Skin epidermis (tissue), 12 donors: ENCODE measurements around the gene XXYLT1.
"Not testable (repeated sequence)": the region's sequence is repeated elsewhere in the genome, so short reads cannot be mapped to it uniquely, and the experiment has no call there.

ENCODE experiments used
- H3K27ac ChIP-seq, 21 experiments: fragments of 200-600 bp; sonication (generic) in 11 of 21; one replicate each; pipeline ENCODE4 v1.5.0; 2020; ENCODE audit warnings: mild to moderate bottlenecking in 3 of 21, inconsistent platforms in 2 of 21, moderate library complexity in 2 of 21
- H3K4me3 ChIP-seq, 7 experiments: fragments of 200-600 bp; sonication (generic) in 2 of 7; one replicate each; pipeline ENCODE4 v1.5.0; 2020; ENCODE audit warnings: inconsistent platforms in 2 of 7, mild to moderate bottlenecking in 2 of 7, moderate library complexity in 1 of 7

XXYLT1 gene

DNA sequence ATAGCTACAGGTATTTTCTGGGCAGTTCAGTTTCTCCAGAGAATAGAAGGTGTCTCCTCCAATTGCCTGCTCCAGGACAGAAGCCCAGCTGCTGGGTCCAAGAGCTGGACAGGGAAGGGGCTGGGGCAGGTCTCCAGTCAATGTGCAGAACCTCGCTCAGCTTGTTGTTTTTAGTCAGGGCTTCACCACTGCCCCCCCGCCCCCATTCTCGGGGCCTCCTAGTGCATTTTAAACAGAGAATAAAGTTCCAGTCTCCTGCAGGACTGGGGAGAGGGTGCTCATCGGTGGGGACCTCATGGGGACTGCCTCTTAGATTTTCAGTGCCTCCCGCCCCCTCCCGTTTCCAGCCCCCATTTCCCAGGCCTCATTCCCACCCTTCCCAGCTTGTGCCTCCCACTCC, 216.6 kb downstream of the XXYLT1 start:
- Histone ChIP-seq H3K4me3 (no peak overlapping the region), H3K27ac (no peak overlapping the region)

DNA sequence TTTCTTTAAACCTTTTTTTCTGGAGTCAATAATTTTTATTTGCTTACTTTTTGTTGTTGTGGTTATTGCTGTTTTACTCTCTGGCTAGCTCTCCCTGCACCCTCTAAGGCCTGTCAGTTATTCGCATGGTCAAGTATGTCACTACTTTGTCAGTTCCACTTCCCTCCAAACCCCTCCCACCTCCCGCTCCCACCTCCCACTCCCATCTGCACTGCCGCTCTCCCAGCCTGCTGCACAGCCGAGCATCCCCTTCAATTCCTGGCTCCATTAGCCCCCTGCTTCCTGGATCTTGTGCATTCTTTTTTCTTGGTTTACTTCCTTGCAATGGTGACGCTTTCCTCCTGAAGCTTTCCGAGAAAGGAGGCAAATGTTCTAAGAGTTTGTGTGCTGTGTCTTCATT, 218.0 kb downstream of the XXYLT1 start:
- Histone ChIP-seq H3K4me3 (no peak overlapping the region), H3K27ac (no peak overlapping the region)

DNA sequence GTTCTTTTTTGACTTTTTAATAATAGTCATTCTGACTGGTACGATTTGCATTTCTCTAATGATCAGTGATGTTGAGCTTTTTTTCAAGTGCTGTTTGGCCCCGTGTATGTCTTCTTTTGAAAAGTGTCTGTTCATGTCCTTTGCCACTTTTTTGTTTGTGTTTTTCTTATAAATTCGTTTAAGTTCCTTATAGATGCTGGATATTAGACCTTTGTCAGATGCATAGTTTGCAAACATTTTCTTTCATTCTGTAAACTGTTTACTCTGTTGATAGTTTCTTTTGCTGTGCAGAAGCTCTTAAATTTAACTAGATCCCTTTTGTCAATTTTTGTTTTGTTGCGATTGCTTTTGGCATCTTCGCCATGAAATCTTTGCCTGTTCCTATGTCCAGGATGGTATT, 220.7 kb downstream of the XXYLT1 start:
- H3K4me3 ChIP-seq, H3K27ac ChIP-seq: not testable (repeated sequence)

DNA sequence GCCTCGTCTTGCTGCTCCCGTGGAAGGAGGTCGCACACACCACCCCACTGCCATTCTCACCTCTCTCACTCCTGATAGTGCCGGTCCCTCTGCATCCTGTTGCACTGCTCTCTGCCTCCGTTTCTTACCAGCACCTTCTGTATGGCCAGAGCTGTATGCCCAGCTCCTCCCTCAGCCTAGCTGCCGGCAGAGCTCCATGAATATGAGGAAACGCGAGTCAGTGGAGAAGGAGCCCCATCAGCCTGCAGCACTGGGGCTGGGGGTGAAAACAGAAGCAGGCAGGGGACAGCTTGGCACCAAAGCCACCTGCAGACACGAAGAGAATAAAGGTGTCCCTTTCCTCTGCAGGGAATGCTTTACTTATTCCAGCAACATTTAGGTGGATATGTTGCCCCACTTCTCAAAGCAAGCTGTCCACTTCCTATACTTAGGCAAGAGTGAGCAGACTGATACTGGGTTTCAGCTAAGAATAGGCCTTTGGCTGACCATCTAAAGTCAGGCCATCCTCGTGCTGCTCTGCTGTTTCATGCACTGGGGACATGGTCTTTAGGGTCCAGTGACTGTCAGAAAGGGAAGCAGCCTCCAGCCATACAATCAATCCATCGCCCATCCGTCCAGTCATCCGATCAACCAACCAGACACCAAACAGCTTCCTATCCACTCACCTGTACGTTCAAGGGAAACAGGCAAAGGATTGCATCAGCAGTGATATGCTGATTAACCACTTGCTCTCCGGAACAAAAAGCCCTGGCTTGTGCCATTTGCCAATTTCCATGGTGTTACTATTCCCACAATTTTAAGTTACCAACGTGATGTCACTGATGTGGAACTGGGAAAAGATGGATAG, 222.7 kb downstream of the XXYLT1 start:
- Histone ChIP-seq H3K27ac (no peak overlapping the region), H3K4me3 (no peak overlapping the region)

DNA sequence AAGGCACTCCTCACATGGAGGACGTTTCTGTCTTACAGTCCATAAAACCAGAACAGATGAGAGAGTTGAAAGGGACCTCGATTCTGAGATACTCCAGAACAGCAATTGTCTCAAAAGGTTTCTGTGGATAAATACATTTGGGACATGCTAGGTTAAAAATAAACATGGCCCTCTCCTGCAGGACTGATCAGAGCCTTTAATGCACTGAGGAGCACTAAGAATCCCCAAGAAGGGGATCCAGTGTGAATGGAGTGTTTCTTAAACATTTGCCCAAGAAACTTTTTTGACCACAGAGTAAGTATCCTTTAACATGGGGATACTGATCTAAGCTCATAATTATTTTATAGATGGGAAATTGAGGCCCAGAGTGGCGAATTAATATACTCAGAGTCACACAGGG, 223.4 kb downstream of the XXYLT1 start:
- H3K4me3 ChIP-seq = no peak overlapping the region
- no peak overlapping the region for H3K27ac ChIP-seq

DNA sequence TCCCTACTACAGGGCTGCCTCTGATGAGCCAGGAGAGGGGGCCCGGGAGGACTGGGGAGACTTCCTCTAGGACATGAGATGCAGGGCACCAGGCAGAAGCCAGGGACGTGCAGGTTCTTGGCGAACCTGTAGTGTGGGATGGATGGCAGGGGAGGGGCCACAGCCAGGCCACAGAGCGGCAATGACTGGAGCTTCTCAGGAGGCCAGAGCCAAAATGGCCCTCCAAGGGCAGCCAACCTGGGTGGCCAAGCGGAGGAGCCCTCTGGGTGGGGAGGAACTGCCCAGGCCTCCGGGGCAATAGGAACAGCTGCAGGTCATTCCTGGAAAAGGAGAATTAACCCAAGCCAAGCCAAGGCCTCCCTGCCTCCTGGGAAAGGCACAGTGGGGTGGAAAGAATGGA, 224.5 kb downstream of the XXYLT1 start:
- H3K27ac ChIP-seq = no peak overlapping the region
- H3K4me3 ChIP-seq = no peak overlapping the region

DNA sequence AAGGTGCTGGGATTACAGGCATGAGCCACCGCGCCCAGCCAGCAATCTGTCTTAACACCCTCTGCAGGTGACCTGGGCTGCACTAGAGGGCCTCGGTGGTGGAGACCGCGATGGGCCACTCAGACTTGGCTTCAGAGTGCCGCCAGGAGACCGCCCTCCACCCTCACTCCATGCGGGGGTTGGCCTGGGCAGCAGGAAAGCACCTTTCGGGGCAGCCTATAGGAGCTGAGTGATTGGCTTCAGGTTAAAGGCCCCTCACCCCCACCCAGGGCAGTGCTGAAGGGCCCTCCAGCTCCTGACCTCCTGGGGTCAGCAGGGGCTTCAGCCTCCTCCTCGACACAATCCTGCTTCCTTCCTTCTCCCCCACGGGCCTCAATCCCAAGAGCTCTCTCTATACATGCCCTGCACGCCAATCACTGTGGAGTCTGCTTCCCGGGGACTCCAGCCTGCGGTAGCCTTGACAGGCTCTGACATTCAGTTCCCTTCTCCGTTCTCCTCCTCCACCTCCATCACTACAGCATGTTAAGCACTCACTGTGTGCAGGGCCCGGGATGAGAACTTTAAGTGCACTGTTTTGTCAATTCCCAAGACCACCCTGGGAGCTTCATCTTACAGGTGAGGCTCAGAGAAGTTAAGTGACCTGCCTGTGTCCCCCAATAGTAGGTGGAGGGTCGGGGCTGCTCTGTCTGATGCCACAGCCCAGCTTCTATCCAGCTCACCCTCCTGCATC, 225.3 kb downstream of the XXYLT1 start:
- no peak overlapping the region for H3K27ac ChIP-seq
- H3K4me3 ChIP-seq = no peak overlapping the region

DNA sequence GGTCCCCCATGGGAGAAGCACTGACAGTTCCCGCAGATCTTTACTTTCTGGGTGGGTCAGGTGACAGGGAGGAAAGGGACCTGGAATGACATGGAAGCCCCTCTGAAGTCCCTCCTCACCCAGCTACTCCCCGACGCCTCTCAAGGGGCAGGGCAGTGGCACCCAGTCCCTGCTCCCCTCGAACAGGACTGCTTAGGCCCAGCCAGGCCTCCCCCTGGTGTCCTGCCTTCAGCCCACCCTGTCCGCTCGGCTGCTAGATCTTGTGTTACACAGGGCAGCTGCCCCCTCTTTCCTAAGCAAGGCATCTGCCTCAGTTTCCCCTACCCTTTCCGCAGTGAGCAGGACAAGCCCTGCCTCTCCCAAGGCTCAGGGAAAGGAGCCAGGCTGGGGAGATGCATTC, 226.5 kb downstream of the XXYLT1 start:
- no peak overlapping the region for H3K27ac ChIP-seq
- H3K4me3 ChIP-seq = no peak overlapping the region

DNA sequence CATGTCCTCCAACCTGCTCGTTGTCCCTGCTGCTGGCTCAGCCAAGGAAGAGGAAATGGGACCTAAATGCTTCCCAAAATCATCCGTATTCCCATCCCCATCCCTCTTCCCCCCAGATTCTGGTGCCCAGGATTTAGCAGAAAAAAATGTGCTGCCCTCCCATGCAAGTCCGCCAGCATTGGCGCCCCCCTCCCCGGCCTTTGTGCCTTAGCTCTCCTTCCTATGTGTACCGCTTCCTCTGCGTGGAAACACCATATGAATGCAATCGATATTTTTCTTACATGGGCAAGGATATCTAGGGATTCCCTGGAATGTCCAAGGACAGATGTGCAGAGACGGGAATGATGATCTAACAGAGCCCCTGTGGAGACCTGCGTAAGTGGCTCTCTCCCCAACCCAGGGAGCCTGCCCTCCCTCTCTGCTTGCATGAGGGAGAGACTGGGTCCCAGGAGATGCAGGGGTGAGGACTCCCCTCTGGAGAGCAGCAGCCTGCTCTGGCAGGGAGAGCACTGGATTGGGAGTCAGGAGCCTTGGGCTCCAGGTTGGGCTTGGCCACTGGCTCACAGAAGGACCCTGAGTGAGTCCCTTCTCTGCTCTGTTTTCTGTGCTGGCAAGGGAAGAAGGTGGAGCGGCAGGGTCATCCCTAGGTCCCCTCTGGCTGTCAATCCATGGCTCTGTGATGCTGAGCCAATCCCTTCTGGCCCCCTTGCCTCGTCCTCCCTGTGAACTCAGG, 227.2 kb downstream of the XXYLT1 start:
- H3K27ac ChIP-seq = no peak overlapping the region
- H3K4me3 ChIP-seq = no peak overlapping the region

DNA sequence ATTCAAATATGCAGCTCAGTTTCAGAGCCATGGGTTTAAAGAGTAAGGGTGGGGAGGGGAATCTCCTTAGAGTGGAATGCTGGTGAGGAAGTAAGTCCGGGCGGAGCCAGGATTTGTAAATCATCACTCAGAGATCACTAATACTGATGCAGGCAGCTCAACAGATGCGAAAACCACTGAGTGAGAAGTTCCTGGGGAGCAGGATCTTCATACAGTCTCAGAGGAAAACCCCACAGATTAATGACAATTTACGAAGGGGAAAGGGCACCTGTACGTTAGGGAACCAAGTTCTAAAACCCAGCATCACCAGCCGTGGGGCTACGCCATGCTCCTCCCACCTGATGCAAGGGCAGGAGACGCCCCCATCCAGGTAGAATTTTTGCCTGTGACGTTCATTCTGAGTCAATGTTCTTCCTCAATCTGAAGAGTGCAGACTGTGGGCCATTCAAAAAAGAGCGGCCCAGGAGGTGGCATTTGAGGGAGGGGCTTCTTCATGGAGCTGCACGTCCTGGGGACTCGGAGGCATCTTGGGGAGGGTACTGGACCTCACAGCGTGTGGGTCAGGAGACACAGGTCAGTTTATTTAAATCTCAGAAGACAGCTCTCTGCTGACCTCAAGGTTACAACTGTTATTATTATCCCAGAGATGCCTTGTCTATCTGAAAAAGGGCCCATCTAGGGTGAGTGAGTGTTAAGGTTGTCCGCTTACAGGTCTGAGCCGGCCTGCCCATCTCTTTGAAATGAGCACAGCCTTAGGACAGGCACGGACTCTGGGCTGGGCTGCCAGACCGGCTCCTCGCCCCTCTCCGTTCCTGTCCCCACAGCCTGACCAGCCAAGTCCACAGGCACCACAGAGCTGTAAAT, 228.0 kb downstream of the XXYLT1 start:
- Histone ChIP-seq H3K27ac (no peak overlapping the region), H3K4me3 (no peak overlapping the region)

DNA sequence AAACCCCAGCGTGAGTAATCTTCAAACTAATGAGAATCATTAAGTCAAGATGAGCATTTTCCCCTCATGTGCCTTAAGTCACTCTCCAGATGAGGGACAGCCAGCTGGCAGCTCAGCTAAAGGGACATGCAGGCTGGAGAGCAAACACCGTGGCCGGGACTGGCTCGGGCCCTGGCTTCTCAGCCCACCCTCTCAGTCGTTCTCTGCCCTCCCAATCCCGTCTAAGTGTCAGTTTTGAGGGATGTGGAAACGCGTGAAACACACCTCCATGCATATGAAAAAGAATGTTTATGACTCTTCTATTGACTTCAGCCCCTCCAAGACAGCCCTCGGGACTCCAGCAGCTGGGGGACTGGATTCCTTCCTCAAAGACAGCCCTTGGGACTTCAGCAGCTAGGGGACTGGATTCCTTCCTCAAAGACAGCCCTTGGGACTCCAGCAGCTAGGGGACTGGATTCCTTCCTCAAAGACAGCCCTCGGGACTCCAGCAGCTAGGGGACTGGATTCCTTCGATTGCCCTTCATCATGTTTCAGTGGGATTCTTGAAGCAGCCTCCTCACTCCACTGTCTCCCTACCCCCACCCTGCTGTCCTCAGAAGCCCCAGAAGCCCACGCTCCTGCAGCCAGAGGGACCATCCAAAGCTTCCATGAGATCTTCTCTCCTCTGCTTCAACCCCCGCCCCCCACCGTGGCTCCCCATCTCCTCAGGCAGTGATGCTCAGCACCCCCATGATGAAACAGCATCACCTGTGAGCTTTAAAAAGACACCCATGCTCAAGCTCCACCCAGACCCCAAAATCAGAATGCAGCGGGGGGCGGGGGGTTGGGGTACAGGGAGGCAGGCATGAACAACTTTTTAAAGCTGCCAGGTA, 228.9 kb downstream of the XXYLT1 start:
- Histone ChIP-seq H3K27ac (no peak overlapping the region), H3K4me3 (no peak overlapping the region)

DNA sequence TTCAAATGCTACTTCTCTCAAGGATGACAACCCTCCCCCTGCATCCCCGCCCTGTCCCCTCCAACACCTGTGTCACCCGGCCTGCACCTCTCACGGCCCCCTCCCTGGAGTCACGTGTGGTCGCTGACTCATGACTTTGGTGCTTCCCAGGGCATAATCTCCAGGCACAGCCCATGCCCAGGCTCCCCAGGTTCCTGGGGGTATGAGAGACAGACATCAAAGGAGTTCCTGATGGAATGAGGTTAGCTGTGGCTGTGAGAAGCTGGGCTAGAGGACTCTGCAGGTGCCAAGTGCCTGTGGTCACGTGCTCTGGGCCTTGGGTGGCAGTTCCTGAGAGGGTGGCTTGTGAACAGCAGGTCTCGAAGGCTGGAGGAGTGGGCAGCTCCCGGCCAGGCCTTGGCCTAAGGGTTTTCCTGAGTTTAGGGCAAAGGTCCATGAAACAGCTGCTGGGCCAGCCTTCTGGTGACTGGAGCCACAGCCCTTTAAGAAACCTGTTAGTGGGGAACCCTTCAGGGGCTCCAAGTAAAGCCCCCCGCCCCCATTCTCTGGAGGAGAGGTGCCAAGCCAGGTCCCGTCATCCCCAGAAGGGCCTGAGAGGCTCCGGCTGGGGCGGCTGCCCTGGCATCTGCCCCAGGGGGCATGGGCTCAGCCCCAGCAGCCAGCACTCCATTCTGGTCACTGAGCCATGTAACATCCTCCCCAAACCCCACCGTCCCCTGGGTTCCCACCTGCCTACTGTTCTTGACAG, 230.0 kb downstream of the XXYLT1 start:
- H3K4me3 ChIP-seq = no peak overlapping the region
- no peak overlapping the region for H3K27ac ChIP-seq

DNA sequence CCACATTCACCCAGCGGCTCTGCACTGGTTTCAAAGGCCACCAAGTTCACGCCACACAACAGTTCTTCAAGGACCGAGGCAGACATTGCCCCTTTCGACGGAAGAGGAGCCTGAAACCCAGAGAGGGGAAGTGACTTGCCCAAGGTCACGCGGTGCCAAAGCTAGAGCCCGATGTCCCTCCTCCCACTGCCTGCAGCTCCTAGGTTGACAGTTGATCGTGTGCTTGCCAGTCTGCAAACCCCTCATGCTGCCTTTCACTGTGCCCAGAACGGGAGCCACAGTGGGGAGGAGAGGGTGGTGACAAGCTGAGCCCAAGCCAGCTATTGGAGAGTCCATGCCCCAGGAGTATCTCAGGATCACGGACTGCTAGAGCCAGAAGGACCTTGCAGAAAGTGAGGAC, 230.9 kb downstream of the XXYLT1 start:
- Histone ChIP-seq H3K27ac (no peak overlapping the region), H3K4me3 (no peak overlapping the region)

DNA sequence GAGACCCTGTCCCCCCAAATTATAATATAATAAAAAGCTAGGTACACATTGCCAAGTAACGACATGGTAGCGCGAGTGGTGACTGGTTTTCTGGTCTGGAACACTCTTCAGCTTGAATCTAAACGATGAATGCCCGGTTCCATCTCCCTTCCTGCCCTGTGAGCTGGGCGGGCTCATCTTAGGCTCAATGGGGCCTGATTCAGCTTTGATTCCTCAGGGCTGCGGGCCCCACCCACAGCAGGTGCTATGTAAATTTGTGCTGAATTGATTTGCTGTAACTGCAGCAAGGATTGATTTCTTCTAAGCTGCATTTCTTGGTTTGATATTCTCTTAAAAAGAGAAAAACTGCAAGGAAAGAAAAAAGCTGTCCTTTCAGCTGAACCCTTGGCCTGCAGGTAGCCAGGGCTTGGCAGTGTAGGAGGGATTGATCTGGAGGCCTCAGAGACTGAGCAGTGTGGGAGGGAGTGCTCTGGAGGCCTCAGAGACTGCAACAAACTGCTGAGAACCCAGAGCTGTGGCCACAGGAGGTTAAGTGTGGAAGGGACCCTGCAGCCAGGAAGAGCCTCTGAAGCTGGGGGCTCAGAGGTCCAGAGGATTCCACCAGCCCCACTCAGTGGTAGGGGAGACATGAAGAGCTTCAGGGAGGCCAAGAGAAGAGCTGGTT, 231.6 kb downstream of the XXYLT1 start:
- H3K27ac ChIP-seq = no peak overlapping the region
- no peak overlapping the region for H3K4me3 ChIP-seq

DNA sequence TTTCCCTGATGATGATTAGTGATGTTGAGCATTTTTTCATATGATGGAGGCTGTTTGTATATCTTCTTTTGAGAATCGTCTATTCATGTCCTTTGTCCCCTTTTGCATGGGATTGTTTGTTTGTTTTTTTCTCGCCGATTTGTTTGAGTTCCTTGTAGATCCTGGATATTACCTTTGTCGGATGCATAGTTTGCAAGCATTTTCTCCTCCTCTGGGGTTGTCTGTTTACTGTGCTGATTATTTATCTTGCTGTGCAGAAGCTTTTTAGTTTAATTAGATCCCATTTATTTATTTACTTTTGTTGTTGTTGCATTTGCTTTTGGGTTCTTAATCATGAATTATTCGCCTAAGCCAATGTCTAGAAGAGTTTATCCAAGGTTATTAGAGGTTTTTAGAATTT, 232.8 kb downstream of the XXYLT1 start:
- H3K27ac ChIP-seq = no peak overlapping the region
- no peak overlapping the region for H3K4me3 ChIP-seq

DNA sequence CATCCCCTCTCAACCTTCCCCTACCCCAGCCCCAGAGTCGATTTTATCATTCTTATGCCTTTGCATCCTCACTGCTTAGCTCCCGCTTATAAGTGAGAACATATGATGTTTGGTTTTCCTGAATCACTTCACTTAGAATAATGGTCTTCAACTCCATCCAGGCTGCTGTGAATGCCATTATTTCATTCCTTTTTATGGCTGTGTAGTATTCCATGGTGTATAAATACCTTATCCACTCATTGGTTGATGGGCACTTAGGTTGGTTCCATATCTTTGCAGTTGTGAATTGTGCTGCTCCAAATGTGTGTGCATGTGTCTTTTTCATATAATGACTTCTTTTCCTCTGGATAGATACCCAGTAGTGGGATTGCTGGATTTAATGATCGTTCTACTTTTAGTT, 233.4 kb downstream of the XXYLT1 start:
- H3K4me3 ChIP-seq, H3K27ac ChIP-seq: not testable (repeated sequence)

DNA sequence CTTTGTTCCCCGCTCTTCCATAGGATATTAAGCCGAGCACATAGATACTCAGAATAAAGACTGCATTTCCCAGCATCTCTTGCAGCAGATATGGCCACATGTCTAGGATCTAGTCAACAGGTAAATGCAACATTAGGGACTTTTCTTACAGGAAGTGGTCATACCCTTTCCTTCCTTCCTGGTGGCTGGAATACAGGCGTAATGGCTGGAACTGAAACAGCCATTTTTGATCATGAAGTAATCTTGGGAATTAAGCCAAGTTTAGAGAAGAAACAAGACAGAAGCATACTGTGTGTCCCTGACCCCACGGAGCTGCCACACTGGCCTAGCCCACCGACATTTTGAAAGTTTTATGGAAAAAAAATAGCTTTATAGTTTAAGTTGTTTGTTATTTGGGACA, 234.0 kb downstream of the XXYLT1 start:
- H3K27ac ChIP-seq = no peak overlapping the region
- H3K4me3 ChIP-seq = no peak overlapping the region

DNA sequence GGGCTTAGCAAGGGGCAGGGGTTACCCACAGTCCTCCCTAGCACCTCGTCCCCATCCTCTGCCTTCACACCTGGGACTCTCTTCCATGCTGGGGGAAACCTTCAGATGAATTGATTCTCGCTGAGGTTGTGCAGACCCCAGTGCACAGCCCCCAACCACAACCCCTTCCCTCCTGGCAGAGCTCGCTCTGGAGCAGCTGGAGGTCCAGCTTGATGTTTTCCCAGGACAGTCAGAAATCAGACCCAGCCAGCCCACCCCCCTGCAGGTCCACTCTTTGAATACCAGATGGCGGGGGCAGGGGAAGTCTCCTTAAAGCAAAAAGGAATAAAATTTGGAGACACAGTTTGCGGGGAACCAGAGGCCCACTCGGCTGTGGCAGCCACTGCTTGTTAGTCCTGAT, 234.4 kb downstream of the XXYLT1 start:
- H3K4me3 ChIP-seq = no peak overlapping the region
- H3K27ac ChIP-seq = no peak overlapping the region
